IMR-90 (cell line): Measurements from ENCODE around the gene ZFAND5. TPM values are rescaled to one million over a fixed set of nuclear protein-coding genes. Genes with fewer than 3 reads are reported as not detected.

ENCODE experiments used
- ATAC-seq: fragments of 200-7000 bp; cut with Tn5 transposase; 2 replicates; pipeline ENCODE4 v1.9.1; 2020; ENCODE audit warnings: low read depth, mild to moderate bottlenecking, moderate library complexity
- BruUV-seq: library from RNA; stranded (reverse); fragments of 400-500 nt; replicated peaks from 2 replicates; lab custom pipeline; 2021; lab: Mats Ljungman, UMichigan
- CTCF ChIA-PET: fragments of 300-600 bp; formaldehyde crosslinking; extraction: SDS; loops from one replicate; lab custom pipeline; 2021; ENCODE audit warnings: antibody characterized with exemption; lab: Yijun Ruan, JAX
- POLR2A ChIA-PET: fragments of 300-600 bp; sonication (Branson Sonifier 250); formaldehyde crosslinking; loops from one replicate; lab custom pipeline; 2022; ENCODE audit warnings: antibody characterized with exemption; ENCODE audit not compliant: unreplicated experiment; lab: Charles Lee
- DNase-seq: peaks from one replicate; pipeline ENCODE4 v3.0.0; 2013
- H2AFZ ChIP-seq: replicated peaks from 2 replicates; pipeline ENCODE3; 2013; ENCODE audit warnings: low read length, mild to moderate bottlenecking; ENCODE audit not compliant: poor library complexity
- H2AK5ac ChIP-seq: 2 replicates; pipeline ENCODE4 v1.6.1; 2013; ENCODE audit warnings: low read depth, low read length, inconsistent platforms
- H2AK9ac ChIP-seq: replicated peaks from 2 replicates; pipeline ENCODE3; 2013; ENCODE audit warnings: mild to moderate bottlenecking, low read depth, low read length, moderate library complexity; ENCODE audit not compliant: poor library complexity
- H2BK120ac ChIP-seq: 2 replicates; pipeline ENCODE4 v1.6.1; 2013; ENCODE audit warnings: low read depth, low read length, inconsistent platforms
- H2BK15ac ChIP-seq: 3 replicates; pipeline ENCODE4 v1.6.1; 2013; ENCODE audit warnings: low read depth, low read length, inconsistent platforms
- H2BK20ac ChIP-seq: 2 replicates; pipeline ENCODE4 v1.6.1; 2013; ENCODE audit warnings: low read depth, mild to moderate bottlenecking, inconsistent platforms, low read length, moderate library complexity
- H2BK5ac ChIP-seq: 2 replicates; pipeline ENCODE4 v1.6.1; 2013; ENCODE audit warnings: mild to moderate bottlenecking, low read depth, low read length, inconsistent platforms; ENCODE audit not compliant: poor library complexity, severe bottlenecking
- H3K14ac ChIP-seq: replicated peaks from 2 replicates; pipeline ENCODE4 v1.6.1; 2013; ENCODE audit warnings: low read depth, low read length, inconsistent platforms
- H3K18ac ChIP-seq: 2 replicates; pipeline ENCODE4 v1.6.1; 2013; ENCODE audit warnings: low read depth, low read length, control low read depth
- H3K23ac ChIP-seq: 2 replicates; pipeline ENCODE4 v1.6.1; 2013; ENCODE audit warnings: low read depth, low read length, inconsistent platforms
- H3K27ac ChIP-seq: 2 replicates; pipeline ENCODE4 v1.5.1; 2013; ENCODE audit warnings: mild to moderate bottlenecking, control low read depth, low read length; ENCODE audit not compliant: insufficient read depth
- H3K27me3 ChIP-seq: 2 replicates; pipeline ENCODE4 v1.6.1; 2013; ENCODE audit warnings: low read length; ENCODE audit not compliant: control insufficient read depth, insufficient read depth
- H3K36me3 ChIP-seq: 2 replicates; pipeline ENCODE4 v1.6.1; 2013; ENCODE audit warnings: low read length, mixed read lengths; ENCODE audit not compliant: control insufficient read depth, insufficient read depth
- H3K4ac ChIP-seq: 2 replicates; pipeline ENCODE4 v1.6.1; 2013; ENCODE audit warnings: low read depth, low read length, inconsistent platforms
- H3K4me1 ChIP-seq: 2 replicates; pipeline ENCODE4 v1.6.1; 2013; ENCODE audit warnings: low read length, mixed read lengths; ENCODE audit not compliant: control insufficient read depth, insufficient read depth
- H3K4me2 ChIP-seq: 2 replicates; pipeline ENCODE4 v1.6.1; 2013; ENCODE audit warnings: low read depth, mild to moderate bottlenecking, control low read depth, low read length, moderate library complexity
- H3K4me3 ChIP-seq: 2 replicates; pipeline ENCODE4 v1.5.1; 2013; ENCODE audit warnings: low read depth, mild to moderate bottlenecking, control low read depth, low read length, moderate library complexity; ENCODE audit not compliant: insufficient read depth
- H3K56ac ChIP-seq: 2 replicates; pipeline ENCODE4 v1.6.1; 2013; ENCODE audit warnings: low read length, inconsistent platforms; ENCODE audit not compliant: insufficient read depth; ENCODE audit errors: extremely low read depth
- H3K79me1 ChIP-seq, 2 experiments: 2 replicates each; pipeline ENCODE4 v1.6.1; 2013; ENCODE audit warnings: low read length in 2 of 2, inconsistent platforms in 1 of 2, low read depth in 1 of 2
- H3K9ac ChIP-seq: 2 replicates; pipeline ENCODE4 v1.6.1; 2013; ENCODE audit warnings: low read depth, low read length, control low read depth
- H3K9me1 ChIP-seq: 2 replicates; pipeline ENCODE4 v1.6.1; 2013; ENCODE audit warnings: low read length, inconsistent platforms; ENCODE audit not compliant: insufficient read depth
- H3K9me3 ChIP-seq: 2 replicates; pipeline ENCODE4 v1.6.1; 2013; ENCODE audit warnings: low read length; ENCODE audit not compliant: control insufficient read depth, insufficient read depth
- H4K20me1 ChIP-seq: 2 replicates; pipeline ENCODE4 v1.6.1; 2013; ENCODE audit warnings: low read length, inconsistent platforms; ENCODE audit not compliant: insufficient read depth
- H4K5ac ChIP-seq: 2 replicates; pipeline ENCODE4 v1.6.1; 2013; ENCODE audit warnings: mild to moderate bottlenecking, low read depth, low read length, control low read depth
- H4K8ac ChIP-seq, 2 experiments: 2 replicates each; pipeline ENCODE4 v1.6.1; 2013; ENCODE audit warnings: low read depth in 2 of 2, low read length in 2 of 2, control low read depth in 1 of 2, inconsistent platforms in 1 of 2
- H4K91ac ChIP-seq: 2 replicates; pipeline ENCODE4 v1.6.1; 2013; ENCODE audit warnings: low read depth, low read length, inconsistent platforms; ENCODE audit not compliant: insufficient read depth
- BHLHE40 ChIP-seq: fragments of 150-350 bp; IDR thresholded peaks from 2 replicates; pipeline ENCODE4 v1.6.1; 2016; ENCODE audit warnings: mild to moderate bottlenecking, low read depth, low read length
- CEBPB ChIP-seq: IDR thresholded peaks from 2 replicates; pipeline ENCODE4 v1.6.1; 2012; ENCODE audit warnings: low read depth, low read length, improper control_type of control experiment
- CHD1 ChIP-seq: IDR thresholded peaks from 2 replicates; pipeline ENCODE4 v1.6.1; 2012; ENCODE audit warnings: low read depth, low read length, improper control_type of control experiment
- FOS ChIP-seq: fragments of 150-350 bp; IDR thresholded peaks from 2 replicates; pipeline ENCODE4 v1.6.1; 2016; ENCODE audit warnings: low read depth, low read length
- MAFK ChIP-seq: IDR thresholded peaks from 2 replicates; pipeline ENCODE4 v1.6.1; 2012; ENCODE audit warnings: low read depth, low read length, improper control_type of control experiment
- MAZ ChIP-seq: IDR thresholded peaks from 2 replicates; pipeline ENCODE4 v1.6.1; 2012; ENCODE audit warnings: low read depth, mild to moderate bottlenecking, low read length, improper control_type of control experiment, moderate library complexity, borderline replicate concordance
- MXI1 ChIP-seq: IDR thresholded peaks from 2 replicates; pipeline ENCODE4 v1.6.1; 2012; ENCODE audit warnings: low read depth, mild to moderate bottlenecking, low read length, moderate library complexity, borderline replicate concordance
- NFE2L2 ChIP-seq: fragments of 150-350 bp; IDR thresholded peaks from 2 replicates; pipeline ENCODE4 v1.6.1; 2016; ENCODE audit warnings: low read depth, mild to moderate bottlenecking, low read length
- POLR2A ChIP-seq: IDR thresholded peaks from 2 replicates; pipeline ENCODE4 v1.6.1; 2012; ENCODE audit warnings: mild to moderate bottlenecking, low read depth, low read length
- RAD21 ChIP-seq: IDR thresholded peaks from 2 replicates; pipeline ENCODE4 v1.6.1; 2012; ENCODE audit warnings: low read length, improper control_type of control experiment
- RCOR1 ChIP-seq: IDR thresholded peaks from 2 replicates; pipeline ENCODE4 v1.6.1; 2012; ENCODE audit warnings: mild to moderate bottlenecking, low read length, improper control_type of control experiment; ENCODE audit not compliant: insufficient replicate concordance
- RFX5 ChIP-seq: IDR thresholded peaks from 2 replicates; pipeline ENCODE4 v1.8.0; 2012; ENCODE audit warnings: low read depth, mild to moderate bottlenecking, low read length, moderate library complexity
- SMC3 ChIP-seq: fragments of 150-350 bp; IDR thresholded peaks from 2 replicates; pipeline ENCODE4 v1.6.1; 2016; ENCODE audit warnings: low read depth, mild to moderate bottlenecking, antibody characterized with exemption, low read length, moderate library complexity
- dilution Hi-C: fragments of 300-500 bp; cut with HindIII; formaldehyde crosslinking; loops from one replicate; pipeline ENCODE4 v1.14.3; 2018; ENCODE audit warnings: low sequenced_read_pairs; ENCODE audit not compliant: unreplicated experiment
- in situ Hi-C: fragments of 300-500 bp; cut with MboI; formaldehyde crosslinking; loops from 3 replicates; pipeline ENCODE4 v1.14.3; 2019; ENCODE audit warnings: low sequenced_read_pairs, inconsistent platforms, mixed read lengths
- intact Hi-C: fragments of 100-400 bp; cut with micrococcal nuclease; formaldehyde crosslinking; loops from 2 replicates; pipeline ENCODE4 v1.10.0; 2022
- polyA plus RNA-seq, 3 experiments: library from polyadenylated mRNA; depleted of rRNA; stranded (reverse); fragments of >200 nt; gene quantifications; 2 replicates each; pipeline ENCODE4 v1.2.3, GENCODE V29; 2012; ENCODE audit warnings: low replicate concordance in 1 of 3
- total RNA-seq: library from RNA; depleted of rRNA; stranded (reverse); fragments of >200 nt; gene quantifications from 2 replicates; pipeline ENCODE4 v1.2.3, GENCODE V29; 2012
- TF ChIP-seq, protein P1 (sequence below): fragments of 150-350 bp; IDR thresholded peaks from 2 replicates; pipeline ENCODE4 v1.6.1; 2017; ENCODE audit warnings: mild to moderate bottlenecking, antibody characterized with exemption, low read length, low read depth
- TF ChIP-seq, protein P2 (sequence below): fragments of 150-350 bp; IDR thresholded peaks from 2 replicates; pipeline ENCODE4 v1.6.1; 2016; ENCODE audit warnings: low read depth, mild to moderate bottlenecking, low read length, moderate library complexity, borderline replicate concordance
- TF ChIP-seq, protein P3 (sequence below): conservative IDR thresholded peaks from 2 replicates; pipeline ENCODE4 v1.5.1; 2012; ENCODE audit warnings: mild to moderate bottlenecking, low read depth, low read length, improper control_type of control experiment

ZFAND5 gene
- total and polyA plus RNA-seq, 2 of the 4 experiments (the other 2 are of a cell fraction): 35.8 to 85.2 TPM

DNA sequence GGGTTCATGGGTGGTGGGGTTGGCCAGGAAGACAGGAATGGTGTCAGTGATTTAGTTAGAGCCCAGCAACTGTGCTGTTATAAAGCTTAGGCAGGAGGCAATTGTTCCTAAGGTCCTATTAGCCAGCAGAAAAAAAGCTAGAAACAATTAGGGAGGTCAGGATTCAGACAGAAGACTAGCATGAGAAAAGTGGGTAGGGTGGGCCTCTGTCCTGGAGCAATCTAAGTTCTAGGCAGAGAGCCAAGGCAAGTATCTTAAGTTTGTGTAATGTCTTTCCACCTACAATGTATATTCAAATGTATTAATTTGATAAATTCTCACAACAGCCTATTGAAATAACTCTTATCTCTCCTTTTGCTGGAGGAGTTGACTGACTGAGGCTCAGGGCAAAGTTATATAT lies 6.1 kb upstream of the ZFAND5 start:
- H3K27me3 ChIP-seq: no peaks in the 10 kb centered on the region
- dilution Hi-C loops (no loop called here), in situ Hi-C loops (no loop called here), intact Hi-C loops (no loop called here)
- H3K18ac ChIP-seq: no peak overlapping the region
- no peak overlapping the region for H3K56ac ChIP-seq
- no peak overlapping the region for H3K14ac ChIP-seq
- no peak overlapping the region for H2BK20ac ChIP-seq
- no peak overlapping the region for H2BK5ac ChIP-seq
- POLR2A ChIA-PET: no interaction called here
- H4K8ac ChIP-seq: no peak overlapping the region; a peak in 1 of 4 replicates
- H3K23ac ChIP-seq: no peak overlapping the region
- no peaks in the 10 kb centered on the region for H3K9me3 ChIP-seq
- no TSS peak for BruUV-seq
- no peaks in the 10 kb centered on the region for H3K9me1 ChIP-seq
- no peak overlapping the region for H3K9ac ChIP-seq
- no peak overlapping the region; the same call in 1 of the 2 replicates for H4K5ac ChIP-seq
- H3K4me2 ChIP-seq: no peak overlapping the region
- ATAC-seq (no peak), DNase-seq (no peak)
- no peak overlapping the region for H2AFZ ChIP-seq
- H2AK9ac ChIP-seq: no peak overlapping the region
- H3K27ac ChIP-seq: no peak overlapping the region
- TF ChIP-seq POLR2A (no peak), MAFK (no peak), MAZ (no peak), MXI1 (no peak), CHD1 (no peak), CEBPB (no peak), SMC3 (no peak), FOS (no peak), RCOR1 (no peak), RAD21 (no peak), BHLHE40 (no peak), NFE2L2 (no peak), RFX5 (no peak)
- TF ChIP-seq, protein P1, sequence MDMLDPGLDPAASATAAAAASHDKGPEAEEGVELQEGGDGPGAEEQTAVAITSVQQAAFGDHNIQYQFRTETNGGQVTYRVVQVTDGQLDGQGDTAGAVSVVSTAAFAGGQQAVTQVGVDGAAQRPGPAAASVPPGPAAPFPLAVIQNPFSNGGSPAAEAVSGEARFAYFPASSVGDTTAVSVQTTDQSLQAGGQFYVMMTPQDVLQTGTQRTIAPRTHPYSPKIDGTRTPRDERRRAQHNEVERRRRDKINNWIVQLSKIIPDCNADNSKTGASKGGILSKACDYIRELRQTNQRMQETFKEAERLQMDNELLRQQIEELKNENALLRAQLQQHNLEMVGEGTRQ: no peak
- TF ChIP-seq, protein P2, sequence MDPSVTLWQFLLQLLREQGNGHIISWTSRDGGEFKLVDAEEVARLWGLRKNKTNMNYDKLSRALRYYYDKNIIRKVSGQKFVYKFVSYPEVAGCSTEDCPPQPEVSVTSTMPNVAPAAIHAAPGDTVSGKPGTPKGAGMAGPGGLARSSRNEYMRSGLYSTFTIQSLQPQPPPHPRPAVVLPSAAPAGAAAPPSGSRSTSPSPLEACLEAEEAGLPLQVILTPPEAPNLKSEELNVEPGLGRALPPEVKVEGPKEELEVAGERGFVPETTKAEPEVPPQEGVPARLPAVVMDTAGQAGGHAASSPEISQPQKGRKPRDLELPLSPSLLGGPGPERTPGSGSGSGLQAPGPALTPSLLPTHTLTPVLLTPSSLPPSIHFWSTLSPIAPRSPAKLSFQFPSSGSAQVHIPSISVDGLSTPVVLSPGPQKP: no peak
- TF ChIP-seq, protein P3, sequence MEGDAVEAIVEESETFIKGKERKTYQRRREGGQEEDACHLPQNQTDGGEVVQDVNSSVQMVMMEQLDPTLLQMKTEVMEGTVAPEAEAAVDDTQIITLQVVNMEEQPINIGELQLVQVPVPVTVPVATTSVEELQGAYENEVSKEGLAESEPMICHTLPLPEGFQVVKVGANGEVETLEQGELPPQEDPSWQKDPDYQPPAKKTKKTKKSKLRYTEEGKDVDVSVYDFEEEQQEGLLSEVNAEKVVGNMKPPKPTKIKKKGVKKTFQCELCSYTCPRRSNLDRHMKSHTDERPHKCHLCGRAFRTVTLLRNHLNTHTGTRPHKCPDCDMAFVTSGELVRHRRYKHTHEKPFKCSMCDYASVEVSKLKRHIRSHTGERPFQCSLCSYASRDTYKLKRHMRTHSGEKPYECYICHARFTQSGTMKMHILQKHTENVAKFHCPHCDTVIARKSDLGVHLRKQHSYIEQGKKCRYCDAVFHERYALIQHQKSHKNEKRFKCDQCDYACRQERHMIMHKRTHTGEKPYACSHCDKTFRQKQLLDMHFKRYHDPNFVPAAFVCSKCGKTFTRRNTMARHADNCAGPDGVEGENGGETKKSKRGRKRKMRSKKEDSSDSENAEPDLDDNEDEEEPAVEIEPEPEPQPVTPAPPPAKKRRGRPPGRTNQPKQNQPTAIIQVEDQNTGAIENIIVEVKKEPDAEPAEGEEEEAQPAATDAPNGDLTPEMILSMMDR: no peak
- H3K4me3 ChIP-seq: no peak overlapping the region
- H4K20me1 ChIP-seq: no peaks in the 10 kb centered on the region
- peak overlapping the region; percentile 5; the same call in 1 of the 2 replicates for H2BK120ac ChIP-seq
- H3K79me1 ChIP-seq: no peaks in the 10 kb centered on the region
- no peak overlapping the region for H2AK5ac ChIP-seq
- CTCF ChIA-PET: interaction anchor here (0.6 to 0.8 kb wide), 3 partner anchors 15 to 495 kb away, joined by 3 to 5 read pairs (median 3); no protein-coding TSS in a partner anchor
- H3K4ac ChIP-seq: no peak overlapping the region
- no peak overlapping the region; the same call in 2 of the 3 replicates for H2BK15ac ChIP-seq
- H4K91ac ChIP-seq: no peak overlapping the region
- H3K36me3 ChIP-seq: no peaks in the 10 kb centered on the region
- H3K4me1 ChIP-seq: no peaks in the 10 kb centered on the region
